PC-3 (cell line): Measurements from ENCODE around the gene MTA3. TPM values are rescaled to one million over a fixed set of nuclear protein-coding genes. Genes with fewer than 3 reads are reported as not detected.

Experiments used
- ATAC-seq: fragments of 200-7000 bp; cut with Tn5 transposase; 2 replicates; pipeline ENCODE4 v1.9.1; 2020; ENCODE audit warnings: mild to moderate bottlenecking, moderate library complexity
- BruUV-seq: library from RNA; stranded (reverse); fragments of 400-500 nt; replicated peaks from 2 replicates; lab custom pipeline; 2021; lab: Mats Ljungman, UMichigan
- CTCF ChIA-PET: fragments of 300-600 bp; sonication (Branson Sonifier 250); formaldehyde crosslinking; loops from one replicate; lab custom pipeline; 2022; ENCODE audit warnings: antibody characterized with exemption; lab: Charles Lee
- POLR2A ChIA-PET: fragments of 300-600 bp; sonication (Branson Sonifier 250); formaldehyde crosslinking; loops from one replicate; lab custom pipeline; 2022; ENCODE audit warnings: antibody characterized with exemption; ENCODE audit not compliant: unreplicated experiment; lab: Charles Lee
- DNase-seq: peaks from one replicate; pipeline ENCODE4 v3.0.0-alpha.2; 2015
- H2AFZ ChIP-seq: fragments of 300-600 bp; sonication (generic); 2 replicates; pipeline ENCODE4 v1.6.0; 2016; ENCODE audit warnings: antibody characterized with exemption, low read length
- H3F3A ChIP-seq: fragments of 300-600 bp; sonication (generic); one replicate; pipeline ENCODE4 v1.6.0; 2017; ENCODE audit warnings: antibody characterized with exemption, low read length, control low read depth, mild to moderate bottlenecking; ENCODE audit not compliant: unreplicated experiment
- H3K27ac ChIP-seq: fragments of 300-600 bp; sonication (generic); 2 replicates; pipeline ENCODE4 v1.5.1; 2016; ENCODE audit warnings: mild to moderate bottlenecking, low read length
- H3K27me3 ChIP-seq: fragments of 300-600 bp; sonication (generic); 2 replicates; pipeline ENCODE4 v1.6.1; 2016; ENCODE audit warnings: low read length, mixed read lengths
- H3K36me3 ChIP-seq: fragments of 300-600 bp; sonication (generic); 2 replicates; pipeline ENCODE4 v1.6.1; 2016; ENCODE audit warnings: low read depth, mixed run types, low read length, mixed read lengths
- H3K4me1 ChIP-seq: fragments of 300-600 bp; sonication (generic); 2 replicates; pipeline ENCODE4 v1.5.1; 2016; ENCODE audit warnings: low read length; ENCODE audit not compliant: insufficient read depth
- H3K4me2 ChIP-seq: fragments of 300-600 bp; sonication (generic); 2 replicates; pipeline ENCODE4 v1.6.0; 2016; ENCODE audit warnings: low read length
- H3K4me3 ChIP-seq: fragments of 300-600 bp; sonication (generic); 2 replicates; pipeline ENCODE4 v1.5.1; 2016; ENCODE audit warnings: mild to moderate bottlenecking, low read length, mixed read lengths
- H3K79me2 ChIP-seq: fragments of 300-600 bp; sonication (generic); 2 replicates; pipeline ENCODE4 v1.6.1; 2017; ENCODE audit warnings: low read length, mixed read lengths
- H3K9ac ChIP-seq: fragments of 300-600 bp; sonication (generic); 2 replicates; pipeline ENCODE4 v1.6.0; 2016; ENCODE audit warnings: mild to moderate bottlenecking, low read length
- H3K9me2 ChIP-seq: fragments of 300-600 bp; sonication (generic); replicated peaks from 2 replicates; pipeline ENCODE4 v1.6.1; 2016; ENCODE audit warnings: mixed run types, low read length, mixed read lengths
- H3K9me3 ChIP-seq: fragments of 300-600 bp; sonication (generic); 2 replicates; pipeline ENCODE4 v1.6.1; 2016; ENCODE audit warnings: low read length, mixed read lengths
- H4K20me1 ChIP-seq: fragments of 300-600 bp; sonication (generic); 2 replicates; pipeline ENCODE4 v1.6.1; 2016; ENCODE audit warnings: low read length, mixed read lengths
- EZH2 ChIP-seq: fragments of 300-600 bp; sonication (generic); IDR thresholded peaks from one replicate; pipeline ENCODE4 v1.6.1; 2017; ENCODE audit warnings: antibody characterized with exemption, mild to moderate bottlenecking, low read length; ENCODE audit not compliant: unreplicated experiment
- EZH2phosphoT487 ChIP-seq: fragments of 300-600 bp; sonication (generic); IDR thresholded peaks from 2 replicates; pipeline ENCODE4 v1.6.1; 2018; ENCODE audit warnings: mild to moderate bottlenecking, antibody characterized with exemption, low read length, borderline replicate concordance
- intact Hi-C: fragments of 100-400 bp; cut with micrococcal nuclease; formaldehyde crosslinking; loops from 2 replicates; pipeline ENCODE4 v1.9.0; 2023
- total RNA-seq: library from RNA; depleted of rRNA; stranded (reverse); fragments of >200 nt; gene quantifications from 2 replicates; pipeline ENCODE4 v1.2.3, GENCODE V29; 2014
- TF ChIP-seq, protein P1 (sequence below): fragments of 300-600 bp; sonication (generic); conservative IDR thresholded peaks from 2 replicates; pipeline ENCODE4 v1.5.1; 2017; ENCODE audit warnings: antibody characterized with exemption, low read depth, mild to moderate bottlenecking, low read length

Gene MTA3
- total RNA-seq, 1 experiment from 2014 or later, result 27.3 TPM

DNA sequence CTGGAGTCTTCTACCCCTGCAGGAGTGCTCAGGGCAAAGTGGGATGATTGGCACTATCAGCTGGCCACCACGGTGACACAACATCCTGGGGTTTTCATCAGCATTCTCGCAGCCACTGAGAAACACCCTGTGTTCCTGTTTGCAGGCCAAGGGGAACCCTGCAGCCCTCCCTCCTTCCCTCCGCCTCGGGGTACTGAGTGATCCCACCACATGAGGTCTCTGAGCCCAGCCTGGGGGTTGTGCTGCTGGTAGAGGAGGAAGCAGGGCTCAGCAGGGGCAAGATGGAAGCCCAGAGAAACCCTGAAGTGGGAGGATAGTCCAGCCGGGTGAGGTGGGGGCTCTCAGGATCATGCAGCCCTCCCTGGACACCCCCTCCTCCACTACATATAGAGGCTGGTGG lies 195.7 kb downstream of the MTA3 start, which contains the start of gene OXER1:
Gene OXER1, minus strand, starts transcription at position 40 of the 400 bp plus-strand sequence. CDS start 73 bp downstream, outside the sequence.
- Histone ChIP-seq H3K9ac (no peak within 1 kb of the TSS), H3K4me3 (no peak within 1 kb of the TSS), H3K4me1 (no peaks in the 10 kb centered on the region), H3K4me2 (no peak within 1 kb of the TSS), H3F3A (no peaks in the 10 kb centered on the region), H3K79me2 (no peaks in the 10 kb centered on the region), H3K9me3 (no peaks in the 10 kb centered on the region), H2AFZ (no peak within 1 kb of the TSS), H4K20me1 (no peaks in the 10 kb centered on the region), H3K27ac (no peak within 1 kb of the TSS), H3K9me2 (no peaks in the 10 kb centered on the region), H3K36me3 (no peaks in the 10 kb centered on the region), H3K27me3 (no peaks in the 10 kb centered on the region)
- BruUV-seq, result no TSS peak
- ChIA-PET CTCF (no interaction called here), POLR2A (no interaction called here)
- no peak for TF ChIP-seq EZH2phosphoT487
- TF ChIP-seq, protein P1, sequence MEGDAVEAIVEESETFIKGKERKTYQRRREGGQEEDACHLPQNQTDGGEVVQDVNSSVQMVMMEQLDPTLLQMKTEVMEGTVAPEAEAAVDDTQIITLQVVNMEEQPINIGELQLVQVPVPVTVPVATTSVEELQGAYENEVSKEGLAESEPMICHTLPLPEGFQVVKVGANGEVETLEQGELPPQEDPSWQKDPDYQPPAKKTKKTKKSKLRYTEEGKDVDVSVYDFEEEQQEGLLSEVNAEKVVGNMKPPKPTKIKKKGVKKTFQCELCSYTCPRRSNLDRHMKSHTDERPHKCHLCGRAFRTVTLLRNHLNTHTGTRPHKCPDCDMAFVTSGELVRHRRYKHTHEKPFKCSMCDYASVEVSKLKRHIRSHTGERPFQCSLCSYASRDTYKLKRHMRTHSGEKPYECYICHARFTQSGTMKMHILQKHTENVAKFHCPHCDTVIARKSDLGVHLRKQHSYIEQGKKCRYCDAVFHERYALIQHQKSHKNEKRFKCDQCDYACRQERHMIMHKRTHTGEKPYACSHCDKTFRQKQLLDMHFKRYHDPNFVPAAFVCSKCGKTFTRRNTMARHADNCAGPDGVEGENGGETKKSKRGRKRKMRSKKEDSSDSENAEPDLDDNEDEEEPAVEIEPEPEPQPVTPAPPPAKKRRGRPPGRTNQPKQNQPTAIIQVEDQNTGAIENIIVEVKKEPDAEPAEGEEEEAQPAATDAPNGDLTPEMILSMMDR, result no peak
- no peak for TF ChIP-seq EZH2
- intact Hi-C loops, result no loop called here
- DNase-seq, result no peak
- no peak for ATAC-seq

DNA sequence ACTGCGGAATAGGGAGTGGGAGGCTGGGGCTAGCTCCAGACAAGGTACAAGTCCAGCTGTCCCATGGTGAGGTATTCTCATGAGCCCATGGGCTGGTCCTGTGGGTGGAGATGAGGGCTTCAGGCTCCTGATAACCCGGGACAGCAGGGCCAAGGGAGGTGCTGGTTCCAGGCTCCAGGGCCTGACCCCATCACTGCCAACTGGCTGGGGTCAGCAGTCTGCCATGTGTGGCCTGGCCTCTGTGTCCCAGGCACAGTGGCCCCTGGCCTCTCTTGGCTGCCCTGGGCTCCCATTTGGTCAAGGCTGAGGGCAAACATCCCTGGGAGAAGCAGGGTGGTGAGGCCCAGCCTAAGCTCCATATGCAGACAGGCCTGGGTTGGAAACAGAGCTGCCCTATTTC lies 196.5 kb downstream of the MTA3 start:
- CTCF ChIA-PET, result no interaction called here
- no peak for DNase-seq
- H3K27ac ChIP-seq, result no peak overlapping the region

DNA sequence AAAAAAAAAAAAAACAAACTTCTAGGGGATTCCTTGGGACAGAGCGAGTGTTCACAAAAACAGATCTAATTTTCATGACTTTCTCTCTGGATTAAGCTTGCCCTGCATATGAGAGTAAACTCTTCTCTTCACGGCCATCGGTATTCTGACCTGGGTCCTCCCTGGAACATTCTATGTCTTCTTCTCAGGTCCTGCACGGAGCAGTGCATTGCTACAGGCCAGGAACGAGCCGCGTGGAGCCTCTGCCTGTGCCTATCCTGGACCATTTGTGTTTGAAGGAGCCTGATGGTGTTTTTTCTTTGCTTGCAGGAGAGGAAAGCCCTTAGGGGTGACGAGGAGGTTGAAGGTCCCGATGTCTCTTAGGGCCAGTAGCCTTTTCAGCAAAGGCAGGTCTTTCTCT lies 197.3 kb downstream of the MTA3 start:
- DNase-seq, result no peak
- H3K27ac ChIP-seq, result no peak overlapping the region
- no peak overlapping the region for H3K9ac ChIP-seq
- no peaks in the 10 kb centered on the region for H3K27me3 ChIP-seq
- no TSS peak for BruUV-seq
- no peaks in the 10 kb centered on the region for H3K4me1 ChIP-seq
- H2AFZ ChIP-seq, result no peak overlapping the region
- ChIA-PET POLR2A (no interaction called here), CTCF (no interaction called here)
- H3F3A ChIP-seq, result no peaks in the 10 kb centered on the region
- TF ChIP-seq, protein P1, result no peak
- no peak for TF ChIP-seq EZH2phosphoT487
- no peak for TF ChIP-seq EZH2
- H3K9me2 ChIP-seq, result no peaks in the 10 kb centered on the region
- intact Hi-C loops, result no loop called here
- H3K4me2 ChIP-seq, result no peak overlapping the region
- no peaks in the 10 kb centered on the region for H4K20me1 ChIP-seq
- no peak for ATAC-seq
- H3K9me3 ChIP-seq, result no peaks in the 10 kb centered on the region
- H3K79me2 ChIP-seq, result no peaks in the 10 kb centered on the region
- H3K4me3 ChIP-seq, result no peak overlapping the region
- no peaks in the 10 kb centered on the region for H3K36me3 ChIP-seq

More for the DNA sequence above, 196.5 kb downstream of the MTA3 start:
- Histone ChIP-seq H3K36me3 (no peaks in the 10 kb centered on the region), H3K9me2 (no peaks in the 10 kb centered on the region), H3K4me2 (no peak overlapping the region), H4K20me1 (no peaks in the 10 kb centered on the region), H3F3A (no peaks in the 10 kb centered on the region), H3K9me3 (no peaks in the 10 kb centered on the region), H3K27me3 (no peaks in the 10 kb centered on the region), H3K79me2 (no peaks in the 10 kb centered on the region), H2AFZ (no peak overlapping the region), H3K9ac (no peak overlapping the region), H3K4me1 (no peaks in the 10 kb centered on the region), H3K4me3 (no peak overlapping the region)
- intact Hi-C loops, result no loop called here
- POLR2A ChIA-PET, result no interaction called here
- no TSS peak for BruUV-seq
- TF ChIP-seq EZH2, result no peak
- TF ChIP-seq EZH2phosphoT487, result no peak
- TF ChIP-seq, protein P1, result no peak
- ATAC-seq, result no peak
